Mesenchymal stem cell (in vitro differentiated cells and primary cell): ENCODE data around the gene KCNJ10.

ENCODE experiments used
- DNase-seq: peaks from one replicate; pipeline ENCODE4 v3.0.0-alpha.2; 2013
- H2AFZ ChIP-seq: one replicate; pipeline ENCODE4 v1.6.1; 2013; ENCODE audit warnings: low read depth, mild to moderate bottlenecking, control low read depth, inconsistent platforms, low read length, moderate library complexity
- H2AK5ac ChIP-seq: 2 replicates; pipeline ENCODE4 v1.6.1; 2013; ENCODE audit warnings: low read length, moderate library complexity, mild to moderate bottlenecking, inconsistent platforms; ENCODE audit not compliant: severe bottlenecking
- H2BK120ac ChIP-seq: one replicate; pipeline ENCODE4 v1.6.1; 2013; ENCODE audit warnings: low read depth, mild to moderate bottlenecking, inconsistent platforms, low read length, moderate library complexity
- H2BK12ac ChIP-seq, 2 experiments: one replicate each; pipeline ENCODE4 v1.6.1; 2013; ENCODE audit warnings: inconsistent platforms in 2 of 2, low read length in 2 of 2, mild to moderate bottlenecking in 2 of 2, moderate library complexity in 2 of 2, control low read depth in 1 of 2
- H2BK15ac ChIP-seq: one replicate; pipeline ENCODE4 v1.6.1; 2013; ENCODE audit warnings: mild to moderate bottlenecking, low read depth, inconsistent platforms; ENCODE audit not compliant: poor library complexity, severe bottlenecking
- H2BK5ac ChIP-seq: 2 replicates; pipeline ENCODE4 v1.6.1; 2013; ENCODE audit warnings: low read depth, mild to moderate bottlenecking, low read length, control low read depth, inconsistent platforms; ENCODE audit not compliant: poor library complexity, severe bottlenecking
- H3K14ac ChIP-seq, 2 experiments: one replicate each; pipeline ENCODE4 v1.6.1; 2013; ENCODE audit warnings: inconsistent platforms in 2 of 2, low read length in 2 of 2, control low read depth in 1 of 2, mild to moderate bottlenecking in 1 of 2, moderate library complexity in 1 of 2
- H3K18ac ChIP-seq, 2 experiments: one replicate each; pipeline ENCODE4 v1.6.1; 2013; ENCODE audit warnings: inconsistent platforms in 2 of 2, low read length in 2 of 2, control low read depth in 1 of 2, low read depth in 1 of 2, mild to moderate bottlenecking in 1 of 2
- H3K23ac ChIP-seq, 2 experiments: one replicate each; pipeline ENCODE4 v1.6.1; 2013; ENCODE audit warnings: inconsistent platforms in 2 of 2, low read length in 2 of 2, mild to moderate bottlenecking in 2 of 2, moderate library complexity in 2 of 2, control low read depth in 1 of 2
- H3K27ac ChIP-seq: 2 replicates; pipeline ENCODE4 v1.5.1; 2013; ENCODE audit warnings: mild to moderate bottlenecking, moderate library complexity, low read length, control low read depth, inconsistent platforms; ENCODE audit not compliant: poor library complexity, severe bottlenecking
- H3K27me3 ChIP-seq, 2 experiments: 2 replicates each; pipeline versions ENCODE4 v1.6.1 to v1.7.0; 2013; ENCODE audit warnings: low read length in 2 of 2, mild to moderate bottlenecking in 2 of 2, moderate library complexity in 2 of 2, control low read depth in 1 of 2, inconsistent platforms in 1 of 2; ENCODE audit not compliant: control insufficient read depth in 1 of 2, insufficient read depth in 1 of 2
- H3K36me3 ChIP-seq, 2 experiments: 2 replicates each; pipeline versions ENCODE4 v1.6.1 to v1.7.0; 2013; ENCODE audit warnings: low read length in 2 of 2, control low read depth in 1 of 2, inconsistent platforms in 1 of 2, low read depth in 1 of 2, mild to moderate bottlenecking in 1 of 2; ENCODE audit not compliant: insufficient read depth in 2 of 2, control insufficient read depth in 1 of 2
- H3K4ac ChIP-seq, 2 experiments: one replicate each; pipeline ENCODE4 v1.6.1; 2013; ENCODE audit warnings: inconsistent platforms in 2 of 2, low read length in 2 of 2, mild to moderate bottlenecking in 2 of 2, moderate library complexity in 2 of 2, control low read depth in 1 of 2, low read depth in 1 of 2
- H3K4me1 ChIP-seq: 2 replicates; pipeline ENCODE4 v1.6.1; 2013; ENCODE audit warnings: low read depth, low read length, control low read depth; ENCODE audit not compliant: control insufficient read depth, insufficient read depth
- H3K4me2 ChIP-seq: 2 replicates; pipeline ENCODE4 v1.6.1; 2013; ENCODE audit warnings: low read length, mild to moderate bottlenecking, inconsistent platforms; ENCODE audit not compliant: poor library complexity, severe bottlenecking
- H3K4me3 ChIP-seq, 2 experiments: 2 replicates each; pipeline versions ENCODE4 v1.5.1 to v1.7.0; 2013; ENCODE audit warnings: low read length in 2 of 2, mild to moderate bottlenecking in 2 of 2, control low read depth in 1 of 2, low read depth in 1 of 2; ENCODE audit not compliant: insufficient read depth in 1 of 2
- H3K79me1 ChIP-seq: replicated peaks from 2 replicates; pipeline ENCODE4 v1.6.1; 2013; ENCODE audit warnings: mild to moderate bottlenecking, control low read depth, low read length, inconsistent platforms; ENCODE audit not compliant: poor library complexity, severe bottlenecking
- H3K9ac ChIP-seq: 2 replicates; pipeline ENCODE4 v1.7.0; 2013; ENCODE audit warnings: mild to moderate bottlenecking, low read length, moderate library complexity
- H3K9me3 ChIP-seq: 2 replicates; pipeline ENCODE4 v1.7.0; 2013; ENCODE audit warnings: mild to moderate bottlenecking, low read length; ENCODE audit not compliant: control insufficient read depth
- H4K8ac ChIP-seq: one replicate; pipeline ENCODE4 v1.6.1; 2013; ENCODE audit warnings: inconsistent platforms, mild to moderate bottlenecking, low read length, moderate library complexity
- H4K91ac ChIP-seq: one replicate; pipeline ENCODE4 v1.6.1; 2013; ENCODE audit warnings: mild to moderate bottlenecking, low read length, inconsistent platforms
- WGBS: methylation state at CpG from one replicate; pipeline ENCODE4 v1.1.7; 2013; ENCODE audit warnings: mixed read lengths; 5-methylcytosine and 5-hydroxymethylcytosine counted together

Gene KCNJ10

GRCh38 chr1:159980786-159981185 is 89.2 kb downstream of the KCNJ10 start:
- H3K36me3 ChIP-seq, result peaks cover 0 to 45% of the 10 kb centered on the region in 2 experiments
- no peaks in the 10 kb centered on the region for H3K4me1 ChIP-seq
- H3K4me2 ChIP-seq, result no peak overlapping the region
- H2BK15ac ChIP-seq, result no peak overlapping the region
- no peaks in the 10 kb centered on the region for H3K79me1 ChIP-seq
- WGBS, result 94% methylated on average over 7 of the region's 7 CpGs
- no peak overlapping the region for H3K4ac ChIP-seq
- H2AK5ac ChIP-seq, result no peak overlapping the region
- H3K9ac ChIP-seq, result no peak overlapping the region
- H3K18ac ChIP-seq, result no peak overlapping the region
- H3K14ac ChIP-seq, result no peak overlapping the region
- peaks cover 0 to 36% of the 10 kb centered on the region in 2 experiments for H3K27me3 ChIP-seq
- DNase-seq, result no peak
- H4K8ac ChIP-seq, result no peak overlapping the region
- no peak overlapping the region for H4K91ac ChIP-seq
- H3K9me3 ChIP-seq, result no peaks in the 10 kb centered on the region
- H2BK12ac ChIP-seq, result no peak overlapping the region
- H2BK5ac ChIP-seq, result no peak overlapping the region
- no peak overlapping the region for H3K23ac ChIP-seq
- no peak overlapping the region for H3K27ac ChIP-seq
- H3K4me3 ChIP-seq, result no peak overlapping the region
- H2AFZ ChIP-seq, result no peak overlapping the region
- H2BK120ac ChIP-seq, result no peak overlapping the region

DNA sequence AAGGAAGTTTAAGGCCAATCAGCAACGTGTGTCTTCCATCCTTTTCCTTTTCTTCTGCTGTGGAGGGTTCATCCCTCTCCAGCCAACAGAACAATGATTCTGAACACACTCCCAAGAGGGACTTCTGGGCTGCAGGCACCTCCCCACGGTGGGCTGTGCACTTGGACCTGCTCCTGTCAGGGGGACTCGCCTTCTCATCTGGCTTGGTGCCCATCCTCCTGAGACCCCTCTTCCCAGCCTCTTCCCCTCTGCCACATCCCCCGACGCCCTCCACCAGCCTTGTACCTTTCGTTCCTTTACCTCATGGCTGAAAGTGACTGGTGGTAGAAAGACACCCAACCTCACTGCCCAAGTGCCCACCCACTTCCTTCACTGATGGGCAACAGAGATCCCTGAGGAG is 89.9 kb downstream of the KCNJ10 start:
- H3K18ac ChIP-seq, result no peak overlapping the region
- 70% methylated on average over 6 of the region's 6 CpGs for WGBS

DNA sequence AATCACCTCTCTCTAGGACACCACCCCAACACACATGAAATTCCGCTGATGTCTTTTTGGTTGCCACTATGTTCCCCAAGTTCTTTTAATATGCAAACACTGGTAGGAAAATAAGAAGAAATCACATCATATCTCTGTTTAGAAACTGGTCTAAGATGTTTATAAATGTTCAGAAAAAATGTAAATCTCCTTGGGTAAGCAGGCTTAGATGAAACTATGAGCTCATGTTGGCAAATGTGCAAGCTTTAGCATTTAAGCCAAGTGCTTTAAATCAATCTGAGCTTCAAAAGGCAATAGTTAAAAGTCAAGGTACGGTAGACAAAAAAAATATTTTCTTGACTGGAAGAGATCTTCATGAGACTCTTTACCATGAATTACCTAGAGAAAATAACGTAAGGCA is 90.7 kb downstream of the KCNJ10 start:
- no peak overlapping the region for H3K14ac ChIP-seq
- no peak overlapping the region for H2BK120ac ChIP-seq
- H3K4me2 ChIP-seq, result no peak overlapping the region
- H3K79me1 ChIP-seq, result no peaks in the 10 kb centered on the region
- no peak overlapping the region for H3K4me3 ChIP-seq
- no peak overlapping the region for H2BK12ac ChIP-seq
- peaks cover 0 to 42% of the 10 kb centered on the region in 2 experiments for H3K36me3 ChIP-seq
- H3K9me3 ChIP-seq, result no peaks in the 10 kb centered on the region
- no peak overlapping the region for H3K18ac ChIP-seq
- H3K27me3 ChIP-seq, result peaks cover 0 to 32% of the 10 kb centered on the region in 2 experiments
- no peak overlapping the region for H3K27ac ChIP-seq
- WGBS, result no CpG with 5 or more reads among the region's 3 CpGs
- H3K9ac ChIP-seq, result no peak overlapping the region
- H3K4me1 ChIP-seq, result no peaks in the 10 kb centered on the region
- H4K91ac ChIP-seq, result no peak overlapping the region
- H3K23ac ChIP-seq, result no peak overlapping the region
- H2BK15ac ChIP-seq, result no peak overlapping the region
- H2AFZ ChIP-seq, result no peak overlapping the region
- DNase-seq, result no peak
- H4K8ac ChIP-seq, result no peak overlapping the region
- H3K4ac ChIP-seq, result no peak overlapping the region
- no peak overlapping the region for H2BK5ac ChIP-seq
- H2AK5ac ChIP-seq, result no peak overlapping the region

More for the DNA sequence above, 89.9 kb downstream of the KCNJ10 start:
- H2BK120ac ChIP-seq, result no peak overlapping the region
- H3K14ac ChIP-seq, result no peak overlapping the region
- H3K27ac ChIP-seq, result no peak overlapping the region
- no peak overlapping the region for H2AK5ac ChIP-seq
- H3K23ac ChIP-seq, result no peak overlapping the region
- no peak overlapping the region for H2BK5ac ChIP-seq
- no peak overlapping the region for H2BK15ac ChIP-seq
- H4K8ac ChIP-seq, result no peak overlapping the region
- no peaks in the 10 kb centered on the region for H3K4me1 ChIP-seq
- no peak overlapping the region for H3K9ac ChIP-seq
- peaks cover 0 to 43% of the 10 kb centered on the region in 2 experiments for H3K36me3 ChIP-seq
- H2AFZ ChIP-seq, result no peak overlapping the region
- H3K9me3 ChIP-seq, result no peaks in the 10 kb centered on the region
- no peak overlapping the region for H2BK12ac ChIP-seq
- H3K4me3 ChIP-seq, result no peak overlapping the region
- DNase-seq, result no peak
- no peak overlapping the region for H4K91ac ChIP-seq
- H3K79me1 ChIP-seq, result no peaks in the 10 kb centered on the region
- no peak overlapping the region for H3K4me2 ChIP-seq
- peaks cover 0 to 34% of the 10 kb centered on the region in 2 experiments for H3K27me3 ChIP-seq
- H3K4ac ChIP-seq, result no peak overlapping the region

DNA sequence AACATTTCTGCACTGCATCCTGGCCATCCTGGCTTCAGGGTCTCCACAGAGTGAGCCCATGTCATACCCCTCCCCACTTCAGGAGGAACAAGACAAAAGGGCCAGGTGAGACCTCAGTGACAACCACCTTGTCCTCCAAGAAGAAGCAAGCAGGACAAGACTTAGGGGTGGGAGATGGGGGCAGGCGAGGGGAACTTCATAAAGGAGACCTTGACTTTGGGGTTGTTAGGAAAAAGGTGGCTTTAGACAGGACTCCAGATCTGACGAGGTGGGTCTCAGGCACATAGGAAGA is 91.9 kb downstream of the KCNJ10 start:
- Histone ChIP-seq H3K79me1 (no peaks in the 10 kb centered on the region), H4K8ac (no peak overlapping the region), H3K4me1 (no peaks in the 10 kb centered on the region), H2AK5ac (no peak overlapping the region), H2BK15ac (no peak overlapping the region), H3K27me3 (peaks cover 0 to 23% of the 10 kb centered on the region in 2 experiments), H3K4ac (no peak overlapping the region), H2BK120ac (no peak overlapping the region), H4K91ac (no peak overlapping the region), H3K4me3 (no peak overlapping the region), H3K23ac (no peak overlapping the region), H2AFZ (no peak overlapping the region), H2BK12ac (no peak overlapping the region), H3K14ac (no peak overlapping the region), H3K9me3 (no peaks in the 10 kb centered on the region), H2BK5ac (no peak overlapping the region), H3K27ac (no peak overlapping the region), H3K18ac (no peak overlapping the region), H3K4me2 (no peak overlapping the region), H3K9ac (no peak overlapping the region), H3K36me3 (peaks cover 0 to 40% of the 10 kb centered on the region in 2 experiments)
- no peak for DNase-seq
- 55% methylated on average over 2 of the region's 2 CpGs for WGBS
